ENCODE measurements around the gene CCDC102A.
"Not testable (repeated sequence)": the region's sequence is repeated elsewhere in the genome, so short reads cannot be mapped to it uniquely, and the experiment has no call there.

The CCDC102A gene

GRCh38 chr16:57570301-57571070 is 34.1 kb upstream of the CCDC102A start:
- DNase-seq (ENCODE audit: extremely low read depth, low read depth) = no peak
- TF ChIP-seq CTCF (IDR thresholded peaks at IDR 0.05; ENCODE audit: low read depth, low read length) = no peak

GRCh38 chr16:57569306-57569946 is 33.1 kb upstream of the CCDC102A start:
- no peak for TF ChIP-seq CTCF (IDR thresholded peaks at IDR 0.05; ENCODE audit: low read depth, low read length)
- DNase-seq (ENCODE audit: extremely low read depth, low read depth) = no peak

- DNase-seq (ENCODE audit: extremely low read depth, low read depth) = not testable (repeated sequence)
These were observed 32.4 kb upstream of the CCDC102A start for GRCh38 chr16:57568772-57569171.

- no peak for TF ChIP-seq CTCF (IDR thresholded peaks at IDR 0.05; ENCODE audit: low read depth, low read length)
- DNase-seq (ENCODE audit: extremely low read depth, low read depth) = no peak
These were observed 31.9 kb upstream of the CCDC102A start for GRCh38 chr16:57568173-57568678.

- no peak for DNase-seq (ENCODE audit: extremely low read depth, low read depth)
These were observed 31.3 kb upstream of the CCDC102A start for GRCh38 chr16:57567691-57568090.

GRCh38 chr16:57566436-57566835 is 30.1 kb upstream of the CCDC102A start:
- TF ChIP-seq CTCF (IDR thresholded peaks at IDR 0.05; ENCODE audit: low read depth, low read length) = no peak
- no peak for DNase-seq (ENCODE audit: extremely low read depth, low read depth)

More at GRCh38 chr16:57567691-57568090, 31.3 kb upstream of the CCDC102A start:
- TF ChIP-seq CTCF (IDR thresholded peaks at IDR 0.05; ENCODE audit: low read depth, low read length) = no peak

GRCh38 chr16:57565461-57565860 is 29.1 kb upstream of the CCDC102A start:
- no peak for TF ChIP-seq CTCF (IDR thresholded peaks at IDR 0.05; ENCODE audit: low read depth, low read length)
- DNase-seq (ENCODE audit: extremely low read depth, low read depth) = no peak

Data from AG09319 (cell line).